ENCODE results near the gene MBP. TPM values are rescaled to one million over a fixed set of nuclear protein-coding genes. Genes with fewer than 3 reads are reported as not detected.

MBP gene
- total and polyA plus RNA-seq, 10 donors: 11.1 to 96.0 (median 70.8) TPM

DNA sequence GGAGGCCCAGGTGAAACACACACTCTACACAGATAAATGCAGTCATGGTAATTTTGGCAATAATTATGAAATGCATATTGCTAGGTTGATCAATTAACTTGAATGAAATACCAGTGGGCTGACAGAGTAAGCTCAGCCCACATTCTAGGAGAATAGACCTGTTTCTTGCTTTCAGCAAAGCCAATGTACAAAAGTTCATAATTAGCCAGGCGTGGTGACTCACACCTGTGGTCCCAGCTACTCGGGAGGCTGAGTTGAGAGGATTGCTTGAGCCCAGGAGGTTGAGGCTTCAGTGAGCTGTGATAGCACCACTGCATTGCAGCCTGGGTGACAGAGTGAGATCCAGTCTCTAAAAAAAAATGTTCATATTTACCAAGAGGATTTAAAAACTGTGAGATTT, 15.7 kb upstream of the MBP start:
- no peak overlapping the region for H3K4me3 ChIP-seq
- peaks cover 0 to 13% (median 9%) of the 10 kb centered on the region in 8 donors for H3K9me3 ChIP-seq
- no peak for DNase-seq
- no peaks in the 10 kb centered on the region for H3K36me3 ChIP-seq
- TF ChIP-seq, protein P1, sequence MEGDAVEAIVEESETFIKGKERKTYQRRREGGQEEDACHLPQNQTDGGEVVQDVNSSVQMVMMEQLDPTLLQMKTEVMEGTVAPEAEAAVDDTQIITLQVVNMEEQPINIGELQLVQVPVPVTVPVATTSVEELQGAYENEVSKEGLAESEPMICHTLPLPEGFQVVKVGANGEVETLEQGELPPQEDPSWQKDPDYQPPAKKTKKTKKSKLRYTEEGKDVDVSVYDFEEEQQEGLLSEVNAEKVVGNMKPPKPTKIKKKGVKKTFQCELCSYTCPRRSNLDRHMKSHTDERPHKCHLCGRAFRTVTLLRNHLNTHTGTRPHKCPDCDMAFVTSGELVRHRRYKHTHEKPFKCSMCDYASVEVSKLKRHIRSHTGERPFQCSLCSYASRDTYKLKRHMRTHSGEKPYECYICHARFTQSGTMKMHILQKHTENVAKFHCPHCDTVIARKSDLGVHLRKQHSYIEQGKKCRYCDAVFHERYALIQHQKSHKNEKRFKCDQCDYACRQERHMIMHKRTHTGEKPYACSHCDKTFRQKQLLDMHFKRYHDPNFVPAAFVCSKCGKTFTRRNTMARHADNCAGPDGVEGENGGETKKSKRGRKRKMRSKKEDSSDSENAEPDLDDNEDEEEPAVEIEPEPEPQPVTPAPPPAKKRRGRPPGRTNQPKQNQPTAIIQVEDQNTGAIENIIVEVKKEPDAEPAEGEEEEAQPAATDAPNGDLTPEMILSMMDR (IDR thresholded peaks at IDR 0.05 in 8 of 11, conservative IDR thresholded peaks at IDR 0.05 in 3 of 11): no peak
- no peak for TF ChIP-seq POLR2A (IDR thresholded peaks at IDR 0.05)
- no peak for TF ChIP-seq POLR2AphosphoS5 (IDR thresholded peaks at IDR 0.05)
- no peak overlapping the region for H3K27ac ChIP-seq
- intact Hi-C loops (cut with DNase I; ENCODE audit: low total_unique reads): no loop called here
- 69 to 85% (median 83%) methylated on average over 2 of the region's 2 CpGs for WGBS, 5 donors
- H3K27me3 ChIP-seq (replicated peaks in 1 of 7): no peaks in the 10 kb centered on the region
- H3K4me1 ChIP-seq: peaks cover 0 to 33% (median 12%) of the 10 kb centered on the region in 6 donors

DNA sequence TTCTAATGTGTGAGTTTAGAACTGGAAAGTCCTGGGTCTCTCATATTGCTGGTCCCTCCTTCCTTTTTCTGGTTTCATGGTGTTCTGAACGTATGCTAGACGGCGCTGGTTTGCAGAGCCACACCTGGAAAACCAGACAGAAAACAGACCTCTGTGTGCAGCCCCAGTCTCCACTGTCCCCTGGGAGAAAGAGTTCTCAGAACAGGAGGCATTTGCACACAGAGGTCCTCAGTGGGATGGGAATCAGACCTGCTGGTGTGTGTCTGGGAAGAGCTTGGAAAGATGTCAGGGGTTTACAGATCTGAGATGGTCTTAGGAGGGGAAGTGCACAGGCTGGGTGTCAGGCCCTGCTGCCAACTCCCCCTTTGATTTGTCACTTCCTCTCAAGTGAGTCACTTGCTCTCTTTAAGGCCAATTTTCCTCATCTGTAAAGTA, 14.9 kb upstream of the MBP start:
- Histone ChIP-seq H3K9me3 (peaks cover 0 to 21% (median 18%) of the 10 kb centered on the region in 8 donors), H3K36me3 (no peaks in the 10 kb centered on the region), H3K27ac (peak overlapping the region in 4 of 8 donors; percentile 23 to 59 (median 34)), H3K4me1 (peaks cover 0 to 33% (median 12%) of the 10 kb centered on the region in 6 donors), H3K27me3 (replicated peaks in 1 of 7) (no peaks in the 10 kb centered on the region), H3K4me3 (no peak overlapping the region)
- intact Hi-C loops (cut with DNase I; ENCODE audit: low total_unique reads): no loop called here
- no peak for DNase-seq
- 40 to 71% (median 48%) methylated on average over 3 of the region's 3 CpGs for WGBS, 5 donors
- TF ChIP-seq POLR2A (IDR thresholded peaks at IDR 0.05) (no peak), POLR2AphosphoS5 (IDR thresholded peaks at IDR 0.05) (no peak)
- TF ChIP-seq, protein P1 (IDR thresholded peaks at IDR 0.05 in 8 of 11, conservative IDR thresholded peaks at IDR 0.05 in 3 of 11): no peak

DNA sequence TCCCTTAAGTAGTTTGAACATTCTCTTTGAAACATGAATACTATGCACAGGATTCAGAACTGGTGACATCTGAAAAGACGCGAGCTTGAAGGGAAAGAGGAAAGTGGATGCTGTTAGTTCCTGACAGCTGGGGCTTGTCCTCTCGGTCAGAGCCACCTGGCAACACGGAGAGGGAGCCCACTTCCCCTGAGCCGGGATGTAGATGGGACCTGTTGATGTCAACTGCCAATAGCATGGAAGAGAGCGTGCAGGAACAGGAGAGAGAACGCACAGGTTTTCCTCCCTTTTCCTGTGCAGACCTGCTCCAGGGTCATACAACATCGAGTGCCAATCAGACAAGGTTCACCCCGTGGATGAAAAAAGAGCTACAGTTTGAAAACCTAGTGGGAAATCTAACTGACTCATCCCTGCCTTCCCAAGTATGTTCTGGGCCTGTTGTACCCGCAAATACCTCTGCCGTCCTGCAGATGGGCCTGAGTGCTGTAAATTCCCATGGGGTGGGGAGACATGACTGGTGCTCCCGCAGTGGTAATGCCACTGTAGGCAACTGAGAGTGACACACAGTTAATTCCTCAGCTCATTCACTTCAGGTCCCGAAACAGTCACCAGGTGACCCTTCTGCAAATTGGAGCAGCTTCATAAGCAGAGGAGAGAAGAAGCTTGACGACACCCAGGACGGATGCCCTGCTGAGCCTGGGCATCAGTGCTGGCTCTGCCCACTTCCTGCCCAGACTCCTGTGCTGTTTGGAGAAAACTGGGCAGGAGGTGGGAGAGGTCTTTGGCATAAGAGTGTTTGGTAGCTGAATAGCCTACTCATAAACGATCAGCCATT, 13.9 kb upstream of the MBP start:
- DNase-seq: no peak
- Histone ChIP-seq H3K27ac (no peak overlapping the region), H3K36me3 (no peaks in the 10 kb centered on the region), H3K27me3 (replicated peaks in 1 of 7) (no peaks in the 10 kb centered on the region), H3K4me1 (peaks cover 0 to 27% (median 10%) of the 10 kb centered on the region in 6 donors), H3K4me3 (no peak overlapping the region), H3K9me3 (peaks cover 0 to 28% (median 22%) of the 10 kb centered on the region in 8 donors)
- intact Hi-C loops (cut with DNase I; ENCODE audit: low total_unique reads): no loop called here
- no peak for TF ChIP-seq POLR2AphosphoS5 (IDR thresholded peaks at IDR 0.05)
- TF ChIP-seq, protein P1 (IDR thresholded peaks at IDR 0.05 in 8 of 11, conservative IDR thresholded peaks at IDR 0.05 in 3 of 11): no peak
- TF ChIP-seq POLR2A (IDR thresholded peaks at IDR 0.05): no peak
- WGBS, 5 donors: 52 to 67% (median 63%) methylated on average over 13 to 16 of the region's 16 CpGs

DNA sequence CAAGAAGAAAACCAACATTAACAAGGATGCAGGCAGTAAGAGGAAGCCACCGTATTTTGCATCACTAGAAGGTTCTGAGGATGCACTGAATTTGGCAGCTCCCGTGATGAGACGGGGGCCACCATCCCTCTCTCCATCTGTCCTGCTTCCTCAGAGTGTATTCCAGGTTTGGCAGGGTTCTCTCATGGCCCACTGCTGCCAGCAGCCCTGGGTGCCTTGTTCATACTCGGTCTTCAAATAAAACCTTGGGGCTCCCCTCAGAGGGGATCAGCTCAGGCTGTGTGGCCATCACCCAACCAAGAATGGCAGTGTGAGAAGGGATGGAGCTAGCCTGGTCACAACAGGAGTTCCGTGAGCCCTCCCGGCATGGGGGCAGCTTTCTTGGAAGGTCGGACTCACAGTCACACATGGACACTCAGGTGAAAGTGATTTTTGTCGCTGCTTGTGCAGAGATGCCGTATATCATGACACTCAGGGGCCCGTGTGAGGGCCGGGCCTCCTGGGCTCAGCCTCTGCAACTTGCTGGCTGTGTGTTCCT, 12.8 kb upstream of the MBP start:
- TF ChIP-seq POLR2A (IDR thresholded peaks at IDR 0.05) (no peak), POLR2AphosphoS5 (IDR thresholded peaks at IDR 0.05) (no peak)
- TF ChIP-seq, protein P1 (IDR thresholded peaks at IDR 0.05 in 8 of 11, conservative IDR thresholded peaks at IDR 0.05 in 3 of 11): no peak
- H3K27me3 ChIP-seq (replicated peaks in 1 of 7): no peaks in the 10 kb centered on the region
- WGBS, 5 donors: 88 to 97% (median 92%) methylated on average over 8 to 11 of the region's 11 CpGs
- H3K36me3 ChIP-seq: no peaks in the 10 kb centered on the region
- H3K4me1 ChIP-seq: peaks cover 7 to 30% (median 18%) of the 10 kb centered on the region in 6 donors
- no peak overlapping the region for H3K4me3 ChIP-seq
- DNase-seq: peak; percentile 28
- peaks cover 0 to 28% (median 22%) of the 10 kb centered on the region in 8 donors for H3K9me3 ChIP-seq
- intact Hi-C loops (cut with DNase I; ENCODE audit: low total_unique reads): no loop called here
- no peak overlapping the region for H3K27ac ChIP-seq

Measured in spleen (tissue), 11 donors.